Measurements from ENCODE around the gene CAP2.

The CAP2 gene

GRCh38 chr6:17442196-17442595 lies 48.8 kb downstream of the CAP2 start:
- DNase-seq: no peak

- no peak for DNase-seq
Observed at GRCh38 chr6:17446713-17447112, 53.3 kb downstream of the CAP2 start.

GRCh38 chr6:17448165-17448564 lies 54.8 kb downstream of the CAP2 start:
- DNase-seq: no peak

- no peak for DNase-seq
Observed at GRCh38 chr6:17450397-17450796, 57.0 kb downstream of the CAP2 start.

GRCh38 chr6:17450832-17451231 lies 57.4 kb downstream of the CAP2 start:
- DNase-seq: no peak

GRCh38 chr6:17452096-17452495 lies 58.7 kb downstream of the CAP2 start:
- DNase-seq: no peak

GRCh38 chr6:17454316-17455005 lies 61.1 kb downstream of the CAP2 start:
- no peak for DNase-seq

GRCh38 chr6:17455919-17456318 lies 62.5 kb downstream of the CAP2 start:
- DNase-seq: no peak

GRCh38 chr6:17456711-17457110 lies 63.3 kb downstream of the CAP2 start:
- no peak for DNase-seq

GRCh38 chr6:17457405-17457804 lies 64.0 kb downstream of the CAP2 start:
- DNase-seq: no peak

GRCh38 chr6:17457956-17458355 lies 64.6 kb downstream of the CAP2 start:
- no peak for DNase-seq

- DNase-seq: no peak
Observed at GRCh38 chr6:17458966-17459365, 65.6 kb downstream of the CAP2 start.

- no peak for DNase-seq
Observed at GRCh38 chr6:17460862-17461261, 67.5 kb downstream of the CAP2 start.

GRCh38 chr6:17466147-17466546 lies 72.8 kb downstream of the CAP2 start:
- DNase-seq: no peak

- DNase-seq: no peak
Observed at GRCh38 chr6:17466707-17467106, 73.3 kb downstream of the CAP2 start.

- no peak for DNase-seq
Observed at GRCh38 chr6:17469006-17469832, 75.8 kb downstream of the CAP2 start.

- no peak for DNase-seq
Observed at GRCh38 chr6:17470202-17470937, 77.0 kb downstream of the CAP2 start.

- DNase-seq: no peak
Observed at GRCh38 chr6:17470938-17471327, 77.5 kb downstream of the CAP2 start.

- DNase-seq: no peak
Observed at GRCh38 chr6:17472653-17473183, 79.3 kb downstream of the CAP2 start.

GRCh38 chr6:17473554-17473953 lies 80.2 kb downstream of the CAP2 start:
- no peak for DNase-seq

- DNase-seq: no peak
Observed at GRCh38 chr6:17474289-17474688, 80.9 kb downstream of the CAP2 start.

GRCh38 chr6:17475606-17476244 lies 82.3 kb downstream of the CAP2 start:
- DNase-seq: no peak

- DNase-seq: no peak
Observed at GRCh38 chr6:17476511-17476910, 83.1 kb downstream of the CAP2 start.

Data from NCI-H774 (cell line).